ENCODE data around the gene HCFC1. TPM values are rescaled to one million over a fixed set of nuclear protein-coding genes. Genes with fewer than 3 reads are reported as not detected.
A peak's percentile ranks its signal among the peaks of the same experiment; 100 is the strongest.

The HCFC1 gene
- total RNA-seq, 1 donor from 2014 or later = 99.9 TPM

DNA sequence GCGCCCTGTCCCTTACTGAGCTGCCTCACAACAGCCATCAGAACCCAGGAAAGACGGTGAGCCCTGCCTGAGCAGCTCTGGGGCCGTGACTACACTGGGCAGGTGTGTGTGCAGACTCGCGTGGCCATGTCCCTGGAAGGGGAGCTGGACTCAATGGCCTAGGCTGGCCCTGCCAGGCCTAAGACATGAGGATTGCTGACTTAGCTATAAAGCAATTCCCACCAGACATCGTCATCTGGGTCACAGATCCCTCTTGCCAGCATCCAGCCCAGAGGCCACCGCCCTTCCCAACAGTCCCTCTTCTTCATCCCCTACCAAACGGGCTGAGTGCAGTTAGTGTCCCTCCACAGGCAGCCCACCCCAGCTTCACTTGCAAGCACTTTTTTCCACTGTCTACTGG, 40.5 kb downstream of the HCFC1 start:
- Mint-ChIP-seq H3K27ac (no peak overlapping the region), H3K27me3 (ENCODE audit: low read depth) (no peaks in the 10 kb centered on the region), H3K36me3 (peaks cover 8% of the 10 kb centered on the region), H3K4me3 (no peak overlapping the region), H3K9me3 (no peaks in the 10 kb centered on the region), H3K4me1 (peaks cover 18% of the 10 kb centered on the region)
- DNase-seq (ENCODE audit: low spot score in 2 of 2, unreplicated experiment in 2 of 2) = no peak
- TF ChIP-seq, protein P1, sequence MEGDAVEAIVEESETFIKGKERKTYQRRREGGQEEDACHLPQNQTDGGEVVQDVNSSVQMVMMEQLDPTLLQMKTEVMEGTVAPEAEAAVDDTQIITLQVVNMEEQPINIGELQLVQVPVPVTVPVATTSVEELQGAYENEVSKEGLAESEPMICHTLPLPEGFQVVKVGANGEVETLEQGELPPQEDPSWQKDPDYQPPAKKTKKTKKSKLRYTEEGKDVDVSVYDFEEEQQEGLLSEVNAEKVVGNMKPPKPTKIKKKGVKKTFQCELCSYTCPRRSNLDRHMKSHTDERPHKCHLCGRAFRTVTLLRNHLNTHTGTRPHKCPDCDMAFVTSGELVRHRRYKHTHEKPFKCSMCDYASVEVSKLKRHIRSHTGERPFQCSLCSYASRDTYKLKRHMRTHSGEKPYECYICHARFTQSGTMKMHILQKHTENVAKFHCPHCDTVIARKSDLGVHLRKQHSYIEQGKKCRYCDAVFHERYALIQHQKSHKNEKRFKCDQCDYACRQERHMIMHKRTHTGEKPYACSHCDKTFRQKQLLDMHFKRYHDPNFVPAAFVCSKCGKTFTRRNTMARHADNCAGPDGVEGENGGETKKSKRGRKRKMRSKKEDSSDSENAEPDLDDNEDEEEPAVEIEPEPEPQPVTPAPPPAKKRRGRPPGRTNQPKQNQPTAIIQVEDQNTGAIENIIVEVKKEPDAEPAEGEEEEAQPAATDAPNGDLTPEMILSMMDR (IDR thresholded peaks at IDR 0.05; ENCODE audit: unreplicated experiment) = no peak

DNA sequence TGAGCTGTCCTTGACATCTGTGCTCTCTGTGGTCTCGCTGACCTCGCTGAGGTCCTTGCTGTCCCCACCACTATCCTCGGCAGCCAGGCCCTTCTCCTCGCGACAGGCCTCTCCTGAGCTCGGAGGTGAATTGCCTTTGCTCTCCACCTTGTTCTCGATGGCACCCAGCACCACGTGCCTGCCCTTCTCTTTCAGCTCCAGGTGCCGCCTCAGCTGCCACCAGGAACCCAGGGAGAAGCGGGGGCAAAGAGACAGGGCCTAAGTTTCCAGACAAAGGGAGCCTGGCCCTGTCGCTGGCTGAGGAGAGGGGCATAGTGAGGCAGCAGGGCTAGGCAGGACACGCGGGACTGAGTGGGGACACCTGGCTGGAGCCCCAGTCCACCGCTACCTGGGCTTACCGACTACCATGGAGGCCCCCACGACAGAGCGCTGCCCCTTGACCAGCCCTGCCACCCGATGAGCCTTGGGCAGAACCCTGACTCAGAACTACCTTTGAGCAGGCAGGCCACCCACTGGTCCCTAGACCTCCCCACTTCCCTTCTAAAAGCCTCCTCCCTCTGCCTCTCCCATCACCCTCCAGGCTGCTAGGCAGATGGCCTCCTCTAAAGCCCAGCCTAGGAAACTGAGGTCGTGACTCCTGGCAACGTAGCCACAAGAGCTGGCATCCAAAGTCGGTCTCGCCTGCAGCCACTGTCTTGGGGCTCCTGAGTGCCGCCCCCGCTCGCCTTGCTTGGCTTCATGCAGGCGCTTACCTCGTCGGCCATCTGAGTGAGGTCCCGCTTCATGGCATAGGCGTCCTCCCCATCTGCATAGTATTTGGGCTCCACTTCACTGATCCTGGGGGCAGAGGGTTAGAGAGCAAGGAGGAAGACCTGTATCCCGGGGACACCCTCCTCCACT, 41.4 kb downstream of the HCFC1 start:
- no peak overlapping the region for H3K4me3 Mint-ChIP-seq
- H3K9me3 Mint-ChIP-seq = no peaks in the 10 kb centered on the region
- no peak for DNase-seq (ENCODE audit: low spot score in 2 of 2, unreplicated experiment in 2 of 2)
- TF ChIP-seq, protein P1 (IDR thresholded peaks at IDR 0.05; ENCODE audit: unreplicated experiment) = no peak
- peaks cover 8% of the 10 kb centered on the region for H3K36me3 Mint-ChIP-seq
- peaks cover 20% of the 10 kb centered on the region for H3K4me1 Mint-ChIP-seq
- no peaks in the 10 kb centered on the region for H3K27me3 Mint-ChIP-seq (ENCODE audit: low read depth)
- H3K27ac Mint-ChIP-seq = no peak overlapping the region

DNA sequence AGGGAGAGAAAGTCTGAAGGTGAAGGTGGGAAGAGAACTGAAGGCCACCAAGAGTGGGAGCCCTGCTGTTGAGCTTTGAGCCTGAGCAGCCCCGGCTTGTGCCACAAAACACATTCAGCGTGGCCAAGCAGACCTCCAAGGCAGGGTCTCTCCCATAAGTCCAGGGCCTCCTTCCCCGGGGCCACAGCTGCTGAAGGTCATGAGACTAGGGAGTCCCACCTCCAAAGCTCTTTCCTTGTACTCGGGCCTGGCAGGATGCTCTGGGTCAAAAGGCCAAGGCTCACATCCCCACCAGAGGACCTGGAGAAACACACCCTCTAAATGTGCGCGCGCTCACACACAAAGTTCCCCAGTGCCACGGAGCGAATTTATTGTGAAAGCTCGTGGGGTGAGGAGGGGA, 42.0 kb downstream of the HCFC1 start:
- no peaks in the 10 kb centered on the region for H3K9me3 Mint-ChIP-seq
- H3K36me3 Mint-ChIP-seq = peaks cover 8% of the 10 kb centered on the region
- H3K4me1 Mint-ChIP-seq = peaks cover 20% of the 10 kb centered on the region
- H3K27me3 Mint-ChIP-seq (ENCODE audit: low read depth) = no peaks in the 10 kb centered on the region
- no peak overlapping the region for H3K27ac Mint-ChIP-seq
- DNase-seq (ENCODE audit: low spot score in 2 of 2, unreplicated experiment in 2 of 2) = no peak
- no peak overlapping the region for H3K4me3 Mint-ChIP-seq
- TF ChIP-seq, protein P1 (IDR thresholded peaks at IDR 0.05; ENCODE audit: unreplicated experiment) = no peak

DNA sequence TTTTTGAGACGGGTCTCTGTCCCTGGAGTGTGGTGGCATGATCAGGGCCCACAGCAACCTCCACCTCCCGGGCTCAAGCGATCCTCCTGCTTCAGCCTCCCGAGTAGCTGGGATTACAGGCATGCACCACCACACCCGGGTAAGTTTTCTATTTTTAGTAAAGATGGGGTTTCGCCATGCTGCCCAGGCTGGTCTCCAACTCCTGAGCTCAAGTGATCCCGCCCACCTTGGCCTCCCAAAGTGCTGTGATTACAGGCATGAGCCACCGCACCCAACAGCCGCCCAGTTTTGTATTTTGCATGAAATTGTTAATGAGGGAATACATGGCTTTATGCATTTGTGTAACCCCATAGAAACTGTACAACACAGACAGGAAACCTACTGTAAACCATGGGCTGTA, 42.8 kb downstream of the HCFC1 start:
- H3K27ac Mint-ChIP-seq = peak overlapping the region; percentile 47
- no peaks in the 10 kb centered on the region for H3K9me3 Mint-ChIP-seq
- DNase-seq (ENCODE audit: low spot score in 2 of 2, unreplicated experiment in 2 of 2) = no peak
- no peaks in the 10 kb centered on the region for H3K27me3 Mint-ChIP-seq (ENCODE audit: low read depth)
- H3K4me1 Mint-ChIP-seq = peaks cover 22% of the 10 kb centered on the region
- TF ChIP-seq, protein P1 (IDR thresholded peaks at IDR 0.05; ENCODE audit: unreplicated experiment) = no peak
- peaks cover 8% of the 10 kb centered on the region for H3K36me3 Mint-ChIP-seq
- no peak overlapping the region for H3K4me3 Mint-ChIP-seq

DNA sequence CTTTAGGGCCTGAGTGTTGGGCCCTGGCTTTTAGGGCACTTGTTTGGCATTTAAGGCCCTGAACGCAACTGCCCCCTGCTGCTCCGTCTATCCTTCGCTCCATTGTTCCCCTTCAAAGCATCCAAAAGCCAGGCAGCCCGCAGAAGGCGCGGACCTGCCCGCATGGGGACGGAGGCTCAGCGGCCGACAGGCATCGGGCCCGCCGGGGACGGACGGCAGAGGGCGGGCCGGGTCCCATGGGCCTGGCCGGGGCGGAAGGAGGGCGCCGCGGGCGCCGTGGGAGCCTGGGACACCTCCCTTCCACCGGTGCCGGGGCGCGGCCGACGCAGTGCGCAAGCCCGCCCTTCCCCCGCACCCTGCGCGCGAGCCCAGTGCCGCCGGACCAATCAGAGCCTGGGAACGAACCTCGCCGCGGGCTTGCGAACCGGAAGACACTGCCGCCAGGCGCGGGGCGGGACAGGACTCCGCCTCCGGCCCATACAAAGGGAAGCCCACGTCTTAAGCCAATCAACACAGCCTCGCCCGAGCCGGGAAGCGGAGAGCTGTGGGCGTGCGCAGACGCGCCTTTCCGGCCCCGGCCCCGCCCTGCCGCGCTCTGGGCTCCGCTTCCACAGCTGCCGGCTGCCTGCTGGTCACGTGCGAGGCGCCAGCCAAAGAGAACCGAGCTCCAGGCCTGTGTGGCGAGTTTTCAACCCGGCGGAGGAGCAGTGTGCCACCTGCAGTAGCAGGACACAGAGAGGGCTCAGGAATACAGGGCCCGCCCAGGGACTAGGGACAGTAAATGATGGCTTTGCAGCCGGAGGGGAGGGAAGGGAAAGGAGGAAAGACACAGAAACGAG, 43.5 kb downstream of the HCFC1 start:
- TF ChIP-seq, protein P1 (IDR thresholded peaks at IDR 0.05; ENCODE audit: unreplicated experiment) = no peak
- Mint-ChIP-seq H3K36me3 (peaks cover 8% of the 10 kb centered on the region), H3K4me3 (peak overlapping the region; percentile 78), H3K27me3 (ENCODE audit: low read depth) (no peaks in the 10 kb centered on the region), H3K27ac (peak overlapping the region; percentile 98), H3K4me1 (peaks cover 21% of the 10 kb centered on the region), H3K9me3 (no peaks in the 10 kb centered on the region)
- peak; percentile 85 to 92 for DNase-seq (ENCODE audit: low spot score in 2 of 2, unreplicated experiment in 2 of 2)
